ENCODE measurements around the gene SNAP23. TPM values are rescaled to one million over a fixed set of nuclear protein-coding genes. Genes with fewer than 3 reads are reported as not detected.
"Not testable (repeated sequence)": the region's sequence is repeated elsewhere in the genome, so short reads cannot be mapped to it uniquely, and the experiment has no call there.

Gene SNAP23
- total RNA-seq, 1 donor from 2014 or later, result 111 TPM

DNA sequence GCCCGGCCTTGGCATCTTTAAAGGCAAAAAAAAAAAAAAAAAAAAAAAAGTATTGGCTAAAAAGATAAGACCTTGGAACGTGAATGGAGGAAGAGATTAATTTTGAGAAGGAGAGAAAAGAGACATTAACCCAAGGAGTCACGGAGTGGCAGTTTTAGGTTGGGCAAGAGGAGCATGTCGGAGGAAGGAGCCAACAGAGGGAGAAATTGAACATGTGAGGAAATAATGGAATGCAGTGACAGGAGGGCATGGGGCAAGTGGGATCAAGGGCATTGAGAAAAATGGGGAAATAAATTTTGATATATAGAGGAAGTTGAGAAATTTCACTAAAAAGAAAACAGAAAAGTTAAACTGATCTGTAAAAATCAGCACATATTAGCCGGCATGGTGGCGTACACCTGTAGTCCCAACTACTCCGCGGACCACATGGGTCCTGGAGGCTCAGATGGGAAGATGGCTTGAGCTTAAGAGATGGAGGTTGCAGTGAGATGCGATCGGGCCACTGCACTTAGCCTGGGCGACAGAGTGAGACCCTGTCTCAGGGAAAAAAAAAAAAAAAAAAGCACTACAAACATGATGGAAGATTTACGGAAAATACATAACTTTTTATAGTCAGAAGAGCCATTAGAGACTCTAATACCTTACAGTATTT lies 54.4 kb downstream of the SNAP23 start:
- intact Hi-C loops (cut with micrococcal nuclease), result loop anchor here (2.0 kb wide), 1 partner anchor 101 kb away; no protein-coding TSS in a partner anchor
- ChIA-PET CTCF (no interaction called here), POLR2A (interaction anchor here (1.0 to 2.7 kb wide), 5 partner anchors 25 to 277 kb away, joined by 3 to 16 read pairs (median 9); partner anchors contain the start of genes GANC, SNAP23, STARD9 and TMEM87A)
- Mint-ChIP-seq H3K36me3 (ENCODE audit: low read depth) (peaks cover 28% of the 10 kb centered on the region), H3K9me3 (no peaks in the 10 kb centered on the region), H3K27ac (peak overlapping the region; percentile 3), H3K4me3 (peak overlapping the region; percentile 96), H3K27me3 (no peaks in the 10 kb centered on the region), H3K4me1 (peaks cover 36% of the 10 kb centered on the region)
- ATAC-seq (ENCODE audit: low read depth) (no peak), DNase-seq (no peak)
- TF ChIP-seq, protein P1, sequence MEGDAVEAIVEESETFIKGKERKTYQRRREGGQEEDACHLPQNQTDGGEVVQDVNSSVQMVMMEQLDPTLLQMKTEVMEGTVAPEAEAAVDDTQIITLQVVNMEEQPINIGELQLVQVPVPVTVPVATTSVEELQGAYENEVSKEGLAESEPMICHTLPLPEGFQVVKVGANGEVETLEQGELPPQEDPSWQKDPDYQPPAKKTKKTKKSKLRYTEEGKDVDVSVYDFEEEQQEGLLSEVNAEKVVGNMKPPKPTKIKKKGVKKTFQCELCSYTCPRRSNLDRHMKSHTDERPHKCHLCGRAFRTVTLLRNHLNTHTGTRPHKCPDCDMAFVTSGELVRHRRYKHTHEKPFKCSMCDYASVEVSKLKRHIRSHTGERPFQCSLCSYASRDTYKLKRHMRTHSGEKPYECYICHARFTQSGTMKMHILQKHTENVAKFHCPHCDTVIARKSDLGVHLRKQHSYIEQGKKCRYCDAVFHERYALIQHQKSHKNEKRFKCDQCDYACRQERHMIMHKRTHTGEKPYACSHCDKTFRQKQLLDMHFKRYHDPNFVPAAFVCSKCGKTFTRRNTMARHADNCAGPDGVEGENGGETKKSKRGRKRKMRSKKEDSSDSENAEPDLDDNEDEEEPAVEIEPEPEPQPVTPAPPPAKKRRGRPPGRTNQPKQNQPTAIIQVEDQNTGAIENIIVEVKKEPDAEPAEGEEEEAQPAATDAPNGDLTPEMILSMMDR (IDR thresholded peaks at IDR 0.05), result no peak

DNA sequence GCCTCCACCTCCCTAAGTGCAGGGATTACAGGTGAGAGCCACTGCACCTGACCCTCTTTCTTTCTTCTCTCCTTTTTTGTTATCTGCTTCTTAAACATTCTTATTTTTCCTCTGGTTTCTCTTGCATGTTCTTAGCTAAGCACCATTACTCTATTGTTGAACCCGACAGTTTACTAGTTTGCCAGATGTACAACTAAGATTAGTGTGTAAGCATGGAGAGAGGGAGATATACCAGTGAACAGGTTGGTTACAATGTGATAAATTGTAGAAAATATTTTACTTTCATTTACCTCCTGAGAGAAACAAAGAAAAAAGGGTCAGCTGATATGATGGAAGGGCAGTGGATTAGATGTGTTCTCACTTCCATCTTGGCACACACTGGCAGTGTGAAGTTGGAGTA lies 58.1 kb downstream of the SNAP23 start:
- peaks cover 17% of the 10 kb centered on the region for H3K4me1 Mint-ChIP-seq
- no peak overlapping the region for H3K27ac Mint-ChIP-seq
- CTCF ChIA-PET, result no interaction called here
- DNase-seq, result no peak
- no peak overlapping the region for H3K4me3 Mint-ChIP-seq
- H3K9me3 Mint-ChIP-seq, result no peaks in the 10 kb centered on the region
- TF ChIP-seq, protein P1 (IDR thresholded peaks at IDR 0.05), result no peak
- H3K27me3 Mint-ChIP-seq, result no peaks in the 10 kb centered on the region
- peaks cover 19% of the 10 kb centered on the region for H3K36me3 Mint-ChIP-seq (ENCODE audit: low read depth)
- intact Hi-C loops (cut with micrococcal nuclease), result no loop called here
- POLR2A ChIA-PET, result no interaction called here
- no peak for ATAC-seq (ENCODE audit: low read depth)

DNA sequence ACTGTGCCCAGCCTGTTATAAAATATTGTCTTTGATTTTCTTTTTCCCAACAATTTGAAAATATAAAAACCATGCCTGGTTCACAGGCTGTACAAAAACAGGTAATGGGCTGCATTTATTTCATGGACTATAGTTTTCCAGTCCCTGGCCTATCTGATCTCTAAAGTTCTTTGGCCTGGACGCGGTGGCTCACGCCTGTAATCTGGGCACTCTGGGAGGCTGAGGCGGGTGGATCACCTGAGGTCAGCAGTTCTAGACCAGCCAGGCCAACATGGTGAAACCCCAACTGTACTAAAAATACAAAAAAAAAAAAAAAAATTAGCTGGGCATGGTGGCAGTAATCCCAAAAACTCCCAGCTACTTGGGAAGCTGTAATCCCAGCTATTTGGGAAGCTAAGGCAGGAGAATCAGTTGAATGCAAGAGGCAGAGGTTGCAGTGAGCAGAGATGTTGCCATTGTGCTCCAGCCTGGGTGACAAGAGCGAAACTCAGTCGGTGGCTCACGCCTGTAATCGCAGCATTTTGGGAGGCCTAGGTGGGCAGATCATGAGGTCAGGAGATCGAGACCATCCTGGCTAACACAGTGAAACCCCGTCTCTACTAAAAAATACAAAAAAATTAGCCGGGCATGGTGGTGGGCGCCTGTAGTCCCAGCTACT lies 61.2 kb downstream of the SNAP23 start:
- ATAC-seq (ENCODE audit: low read depth); H3K27ac Mint-ChIP-seq; H3K9me3 Mint-ChIP-seq; H3K4me1 Mint-ChIP-seq; H3K4me3 Mint-ChIP-seq; intact Hi-C loops (cut with micrococcal nuclease); DNase-seq; H3K27me3 Mint-ChIP-seq: not testable (repeated sequence)
- H3K36me3 Mint-ChIP-seq (ENCODE audit: low read depth), result peaks cover 38% of the 10 kb centered on the region
- POLR2A ChIA-PET, result interaction anchor here (0.7 kb wide), 1 partner anchor 324 kb away, joined by 5 read pairs; no protein-coding TSS in a partner anchor
- CTCF ChIA-PET, result interaction anchor here (0.7 kb wide), 1 partner anchor 837 kb away, joined by 3 read pairs; no protein-coding TSS in a partner anchor

DNA sequence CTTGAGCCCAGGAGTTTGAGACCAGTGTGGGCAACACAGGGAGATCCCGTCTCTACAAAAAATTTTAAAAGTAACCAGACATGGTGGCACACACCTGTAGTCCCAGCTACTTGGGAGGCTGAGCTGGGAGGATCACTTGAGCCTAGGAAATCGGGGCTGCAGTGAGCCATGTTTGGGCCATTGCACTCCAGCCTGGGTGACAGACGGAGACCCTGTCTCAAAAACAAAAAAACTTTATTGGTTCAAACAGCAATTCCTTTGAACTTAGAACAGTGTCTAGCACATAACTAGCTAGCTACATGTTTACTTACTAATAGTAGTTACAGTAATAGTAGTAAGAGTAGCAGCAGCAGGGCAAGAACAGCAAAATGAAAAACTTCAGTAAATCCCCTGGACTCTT lies 63.3 kb downstream of the SNAP23 start:
- Mint-ChIP-seq H3K9me3 (no peaks in the 10 kb centered on the region), H3K27ac (no peak overlapping the region), H3K4me1 (no peaks in the 10 kb centered on the region), H3K36me3 (ENCODE audit: low read depth) (peaks cover 46% of the 10 kb centered on the region), H3K27me3 (no peaks in the 10 kb centered on the region), H3K4me3 (no peak overlapping the region)
- intact Hi-C loops (cut with micrococcal nuclease), result no loop called here
- no peak for ATAC-seq (ENCODE audit: low read depth)
- ChIA-PET POLR2A (interaction anchor here (0.7 kb wide), 1 partner anchor 17 kb away, joined by 8 read pairs; no protein-coding TSS in a partner anchor), CTCF (no interaction called here)
- no peak for DNase-seq
- TF ChIP-seq, protein P1 (IDR thresholded peaks at IDR 0.05), result no peak

DNA sequence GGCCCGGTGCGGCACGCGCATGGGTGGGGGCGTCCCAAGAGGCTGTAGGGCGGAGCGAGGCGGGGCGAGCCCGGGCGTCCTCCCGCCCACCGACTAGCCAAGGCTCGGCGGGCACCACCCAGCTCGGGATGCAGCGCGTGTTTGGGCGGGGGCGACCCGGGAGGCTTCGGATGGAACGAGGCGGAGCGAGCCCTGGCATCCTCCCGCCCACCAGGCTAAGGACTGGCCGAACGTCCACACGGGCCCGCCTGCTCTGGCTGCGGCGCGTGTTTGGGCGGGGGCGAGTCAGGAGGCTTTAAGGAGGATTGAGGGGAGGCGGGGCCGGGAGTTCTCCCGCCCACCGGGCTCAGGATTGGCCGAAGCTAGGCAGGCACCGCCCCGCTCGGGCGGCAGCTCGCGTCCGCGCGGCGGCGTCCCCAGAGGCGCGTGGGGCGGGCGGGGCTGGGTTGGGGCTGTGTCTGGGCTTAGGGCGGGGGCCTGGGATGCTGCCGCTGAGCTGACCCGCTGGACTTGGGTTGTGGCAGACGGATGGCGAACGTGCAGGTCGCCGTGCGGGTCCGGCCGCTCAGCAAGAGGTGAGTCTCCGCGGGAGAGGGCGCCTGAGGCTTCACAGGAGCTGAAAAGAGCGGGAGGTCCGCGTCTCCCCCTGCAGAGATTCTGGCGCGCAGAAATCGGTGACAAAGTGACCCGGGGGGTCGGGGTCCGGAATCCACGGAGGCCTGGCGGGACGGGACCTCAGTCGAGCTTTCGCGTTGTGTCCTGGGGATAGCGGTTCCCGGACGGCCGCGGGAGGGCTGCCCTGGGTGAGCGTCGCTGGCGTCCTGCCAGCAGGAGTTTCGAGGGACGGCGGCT lies 80.0 kb downstream of the SNAP23 start, which contains the start of gene STARD9:
STARD9 (plus strand) TSS at position 419 of the 852 bp plus-strand sequence; CDS start at position 529, 110 bp downstream.
- ChIA-PET POLR2A (interaction anchor here (0.5 to 2.2 kb wide), 18 partner anchors 8 to 1211 kb away, joined by 3 to 12 read pairs (median 5); partner anchors contain the start of genes ELL3, GANC, HAUS2 and LRRC57), CTCF (no interaction called here)
- DNase-seq, result peak; percentile 98
- peak; percentile 85 for ATAC-seq (ENCODE audit: low read depth)
- Mint-ChIP-seq H3K27ac (peak within 1 kb of the TSS; percentile 83), H3K4me1 (peaks cover 21% of the 10 kb centered on the region), H3K9me3 (no peaks in the 10 kb centered on the region), H3K4me3 (peak within 1 kb of the TSS; percentile 96), H3K27me3 (no peaks in the 10 kb centered on the region), H3K36me3 (ENCODE audit: low read depth) (peaks cover 2% of the 10 kb centered on the region)
- intact Hi-C loops (cut with micrococcal nuclease), result loop anchor here (1.0 to 2.0 kb wide), 5 partner anchors 27 to 351 kb away; partner anchors contain the start of genes GANC, HAUS2, LRRC57 and TMEM87A
- TF ChIP-seq, protein P1 (IDR thresholded peaks at IDR 0.05), result no peak
